ENCODE results near the gene IFT25. TPM values are rescaled to one million over a fixed set of nuclear protein-coding genes. Genes with fewer than 3 reads are reported as not detected.
"Not testable (repeated sequence)": the region's sequence is repeated elsewhere in the genome, so short reads cannot be mapped to it uniquely, and the experiment has no call there.

IFT25 gene
- total RNA-seq = 11.1 TPM

- DNase-seq = peak; percentile 98
Observed at GRCh38 chr1:53945433-53946251, at the start of gene IFT25. IFT25 (minus strand) TSS chr1:53945699; CDS start chr1:53940082, 5,617 bp downstream.

GRCh38 chr1:53994516-53994915 is 49.0 kb upstream of the IFT25 start:
- not testable (repeated sequence) for DNase-seq

- no peak for DNase-seq
Observed at GRCh38 chr1:53992085-53992874, 46.8 kb upstream of the IFT25 start.

GRCh38 chr1:53987880-53988279 is 42.4 kb upstream of the IFT25 start:
- no peak for DNase-seq

- no peak for DNase-seq
Observed at GRCh38 chr1:53986458-53986857, 41.0 kb upstream of the IFT25 start.

- DNase-seq = no peak
Observed at GRCh38 chr1:53984726-53985125, 39.2 kb upstream of the IFT25 start.

- DNase-seq = no peak
Observed at GRCh38 chr1:53982763-53983104, 37.2 kb upstream of the IFT25 start.

GRCh38 chr1:53982034-53982762 is 36.7 kb upstream of the IFT25 start:
- peak; percentile 52 for DNase-seq

- DNase-seq = peak; percentile 13
Observed at GRCh38 chr1:53981220-53981619, 35.7 kb upstream of the IFT25 start.

- no peak for DNase-seq
Observed at GRCh38 chr1:53979712-53980450, 34.4 kb upstream of the IFT25 start.

- DNase-seq = no peak
Observed at GRCh38 chr1:53975861-53976260, 30.4 kb upstream of the IFT25 start.

- DNase-seq = no peak
Observed at GRCh38 chr1:53971718-53972117, 26.2 kb upstream of the IFT25 start.

GRCh38 chr1:53969323-53969722 is 23.8 kb upstream of the IFT25 start:
- DNase-seq = not testable (repeated sequence)

- no peak for DNase-seq
Observed at GRCh38 chr1:53968125-53968513, 22.6 kb upstream of the IFT25 start.

GRCh38 chr1:53967409-53968124 is 22.1 kb upstream of the IFT25 start:
- DNase-seq = no peak

- no peak for DNase-seq
Observed at GRCh38 chr1:53966794-53967193, 21.3 kb upstream of the IFT25 start.

- no peak for DNase-seq
Observed at GRCh38 chr1:53964109-53964508, 18.6 kb upstream of the IFT25 start.

GRCh38 chr1:53963460-53963859 is 18.0 kb upstream of the IFT25 start:
- no peak for DNase-seq

GRCh38 chr1:53962395-53962794 is 16.9 kb upstream of the IFT25 start:
- DNase-seq = no peak

- DNase-seq = peak; percentile 41
Observed at GRCh38 chr1:53959664-53960250, 14.3 kb upstream of the IFT25 start.

- no peak for DNase-seq
Observed at GRCh38 chr1:53957194-53957818, 11.8 kb upstream of the IFT25 start.

All from tongue (tissue), 2 donors.